ENCODE data around the gene PRDM12. TPM values are rescaled to one million over a fixed set of nuclear protein-coding genes. Genes with fewer than 3 reads are reported as not detected.

The PRDM12 gene
- total RNA-seq (2014; rRNA removed; shearing (Covaris generic)) = 0.11 and 0.31 TPM in 2 replicates

GRCh38 chr9:130664251-130665028 is at the start of gene PRDM12:
Gene PRDM12, plus strand, starts transcription at chr9:130664594. Its CDS starts 60 bp downstream, at chr9:130664654.
- Histone ChIP-seq H3K27me3 (ENCODE audit: control insufficient read depth, insufficient read depth, low read length) (peaks cover 94% of the 10 kb centered on the region), H3K36me3 (replicated peaks; ENCODE audit: control insufficient read depth, insufficient read depth, low read length) (no peaks in the 10 kb centered on the region), H3K4me3 (ENCODE audit: insufficient read depth, low read depth, low read length) (peak within 1 kb of the TSS; percentile 42)
- DNase-seq = peak; percentile 89

- Histone ChIP-seq H3K36me3 (replicated peaks; ENCODE audit: control insufficient read depth, insufficient read depth, low read length) (peaks cover 64% of the 10 kb centered on the region), H3K4me3 (ENCODE audit: insufficient read depth, low read depth, low read length) (no peak overlapping the region), H3K27me3 (ENCODE audit: control insufficient read depth, insufficient read depth, low read length) (no peaks in the 10 kb centered on the region)
- no peak for DNase-seq
Observed at GRCh38 chr9:130616451-130616850, 47.9 kb upstream of the PRDM12 start.

- Histone ChIP-seq H3K36me3 (replicated peaks; ENCODE audit: control insufficient read depth, insufficient read depth, low read length) (peaks cover 49% of the 10 kb centered on the region), H3K4me3 (ENCODE audit: insufficient read depth, low read depth, low read length) (no peak overlapping the region), H3K27me3 (ENCODE audit: control insufficient read depth, insufficient read depth, low read length) (no peaks in the 10 kb centered on the region)
- no peak for DNase-seq
Observed at GRCh38 chr9:130623466-130623865, 40.9 kb upstream of the PRDM12 start.

GRCh38 chr9:130624154-130624553 is 40.2 kb upstream of the PRDM12 start:
- Histone ChIP-seq H3K27me3 (ENCODE audit: control insufficient read depth, insufficient read depth, low read length) (no peaks in the 10 kb centered on the region), H3K36me3 (replicated peaks; ENCODE audit: control insufficient read depth, insufficient read depth, low read length) (peaks cover 46% of the 10 kb centered on the region), H3K4me3 (ENCODE audit: insufficient read depth, low read depth, low read length) (no peak overlapping the region)
- DNase-seq = peak; percentile 48

- H3K27me3 ChIP-seq (ENCODE audit: control insufficient read depth, insufficient read depth, low read length) = no peaks in the 10 kb centered on the region
- H3K4me3 ChIP-seq (ENCODE audit: insufficient read depth, low read depth, low read length) = no peak overlapping the region
- peak; percentile 69 for DNase-seq
- H3K36me3 ChIP-seq (replicated peaks; ENCODE audit: control insufficient read depth, insufficient read depth, low read length) = peaks cover 44% of the 10 kb centered on the region
Observed at GRCh38 chr9:130626249-130626996, 38.0 kb upstream of the PRDM12 start.

GRCh38 chr9:130627051-130627450 is 37.3 kb upstream of the PRDM12 start:
- no peaks in the 10 kb centered on the region for H3K27me3 ChIP-seq (ENCODE audit: control insufficient read depth, insufficient read depth, low read length)
- peaks cover 50% of the 10 kb centered on the region for H3K36me3 ChIP-seq (replicated peaks; ENCODE audit: control insufficient read depth, insufficient read depth, low read length)
- no peak for DNase-seq
- no peak overlapping the region for H3K4me3 ChIP-seq (ENCODE audit: insufficient read depth, low read depth, low read length)

- Histone ChIP-seq H3K36me3 (replicated peaks; ENCODE audit: control insufficient read depth, insufficient read depth, low read length) (peaks cover 54% of the 10 kb centered on the region), H3K4me3 (ENCODE audit: insufficient read depth, low read depth, low read length) (no peak overlapping the region), H3K27me3 (ENCODE audit: control insufficient read depth, insufficient read depth, low read length) (no peaks in the 10 kb centered on the region)
- peak; percentile 64 for DNase-seq
Observed at GRCh38 chr9:130627896-130628792, 36.2 kb upstream of the PRDM12 start.

GRCh38 chr9:130629443-130630070 is 34.8 kb upstream of the PRDM12 start:
- peak; percentile 77 for DNase-seq
- peaks cover 47% of the 10 kb centered on the region for H3K36me3 ChIP-seq (replicated peaks; ENCODE audit: control insufficient read depth, insufficient read depth, low read length)
- H3K27me3 ChIP-seq (ENCODE audit: control insufficient read depth, insufficient read depth, low read length) = no peaks in the 10 kb centered on the region
- no peak overlapping the region for H3K4me3 ChIP-seq (ENCODE audit: insufficient read depth, low read depth, low read length)

GRCh38 chr9:130630071-130630450 is 34.3 kb upstream of the PRDM12 start:
- peaks cover 48% of the 10 kb centered on the region for H3K36me3 ChIP-seq (replicated peaks; ENCODE audit: control insufficient read depth, insufficient read depth, low read length)
- H3K4me3 ChIP-seq (ENCODE audit: insufficient read depth, low read depth, low read length) = no peak overlapping the region

GRCh38 chr9:130630506-130631330 is 33.7 kb upstream of the PRDM12 start:
- Histone ChIP-seq H3K27me3 (ENCODE audit: control insufficient read depth, insufficient read depth, low read length) (no peaks in the 10 kb centered on the region), H3K36me3 (replicated peaks; ENCODE audit: control insufficient read depth, insufficient read depth, low read length) (peaks cover 45% of the 10 kb centered on the region), H3K4me3 (ENCODE audit: insufficient read depth, low read depth, low read length) (no peak overlapping the region)
- DNase-seq = peak; percentile 61

More at GRCh38 chr9:130630071-130630450, 34.3 kb upstream of the PRDM12 start:
- no peaks in the 10 kb centered on the region for H3K27me3 ChIP-seq (ENCODE audit: control insufficient read depth, insufficient read depth, low read length)
- no peak for DNase-seq

- peak; percentile 51 for DNase-seq
- H3K4me3 ChIP-seq (ENCODE audit: insufficient read depth, low read depth, low read length) = no peak overlapping the region
- peaks cover 40% of the 10 kb centered on the region for H3K36me3 ChIP-seq (replicated peaks; ENCODE audit: control insufficient read depth, insufficient read depth, low read length)
- H3K27me3 ChIP-seq (ENCODE audit: control insufficient read depth, insufficient read depth, low read length) = no peaks in the 10 kb centered on the region
Observed at GRCh38 chr9:130631331-130632080, 32.9 kb upstream of the PRDM12 start.

GRCh38 chr9:130632081-130632710 is 32.2 kb upstream of the PRDM12 start:
- Histone ChIP-seq H3K4me3 (ENCODE audit: insufficient read depth, low read depth, low read length) (no peak overlapping the region), H3K36me3 (replicated peaks; ENCODE audit: control insufficient read depth, insufficient read depth, low read length) (peaks cover 37% of the 10 kb centered on the region), H3K27me3 (ENCODE audit: control insufficient read depth, insufficient read depth, low read length) (no peaks in the 10 kb centered on the region)
- peak; percentile 51 for DNase-seq

All from H7 (cell line).